Ovary (tissue), 9 donors: ENCODE data around the gene NTRK2. TPM values are rescaled to one million over a fixed set of nuclear protein-coding genes. Genes with fewer than 3 reads are reported as not detected.

Experiments used
- DNase-seq, 5 donors: peaks; one replicate each; pipeline ENCODE4 v3.0.0-alpha.2; 2019 to 2020
- H3K27ac ChIP-seq, 2 donors: fragments of 200-600 bp; one replicate each; pipeline versions ENCODE4 v1.5.1 to v1.8.0; 2019 to 2022
- H3K27me3 ChIP-seq: fragments of 200-600 bp; one replicate; pipeline ENCODE4 v1.8.0; 2022
- H3K36me3 ChIP-seq: fragments of 200-600 bp; sonication (generic); one replicate; pipeline ENCODE4 v1.5.1; 2019
- H3K4me1 ChIP-seq: one replicate; pipeline ENCODE4 v1.8.1; 2013; ENCODE audit warnings: mild to moderate bottlenecking, moderate library complexity; ENCODE audit not compliant: insufficient read depth
- H3K4me3 ChIP-seq: fragments of 200-600 bp; sonication (generic); one replicate; pipeline ENCODE4 v1.5.1; 2017
- H3K9me3 ChIP-seq, 2 donors: fragments of 200-600 bp in 1 of 2; sonication (generic) in 1 of 2; one replicate each; pipeline versions ENCODE4 v1.5.1 to v1.8.1; 2013 to 2019; ENCODE audit warnings: mild to moderate bottlenecking in 1 of 2, moderate library complexity in 1 of 2
- CTCF ChIP-seq, 3 donors: fragments of 450-650 bp in 2 of 3; fragments of 200-600 bp in 1 of 3; IDR thresholded peaks; one replicate each; pipeline versions ENCODE4 v1.5.1 to v1.8.0; 2016 to 2022; ENCODE audit warnings: antibody characterized with exemption in 3 of 3, mild to moderate bottlenecking in 1 of 3
- EP300 ChIP-seq: sonication (generic); formaldehyde crosslinking; IDR thresholded peaks from one replicate; pipeline ENCODE4 v1.6.1; 2017; ENCODE audit warnings: antibody characterized with exemption
- POLR2A ChIP-seq: fragments of 450-650 bp; IDR thresholded peaks from one replicate; pipeline ENCODE4 v1.6.1; 2017; ENCODE audit warnings: antibody characterized with exemption, mild to moderate bottlenecking, moderate library complexity
- WGBS, 3 donors: extraction: QIAGEN DNeasy Blood & Tissue Kit in 1 of 3; methylation state at CpG; one replicate each; pipeline versions ENCODE4 v1.1.5 to v1.1.7; 2013 to 2017; 5-methylcytosine and 5-hydroxymethylcytosine counted together
- intact Hi-C, 4 donors: fragments of 100-400 bp; cut with DNase I; formaldehyde crosslinking; loops; one replicate each; pipeline versions ENCODE4 v1.11.0 to v1.15.1; 2022 to 2023
- polyA plus RNA-seq, 2 donors: library from polyadenylated mRNA; stranded (reverse); fragments of 200-250 nt in 1 of 2; fragments of 350-450 nt in 1 of 2; fragmentation: Illumina TruSeq in 1 of 2; extraction: RNeasy Lipid Tissue Mini Kit (QIAGEN cat#74804) in 1 of 2; gene quantifications; one replicate each; pipeline ENCODE4 v1.2.3, GENCODE V29; 2013 to 2014
- total RNA-seq, 7 donors: library from RNA; depleted of rRNA in 2 of 7; stranded (reverse); fragments of >200 nt in 2 of 7; fragmentation: NEBNext Ultra II Directional in 3 of 7; extraction: Animal tissue kit (Norgen Biotek cat#: 25700) in 3 of 7; gene quantifications; one replicate each; pipeline versions ENCODE4 v1.1.0 to v1.2.4, GENCODE V29; 2016 to 2023
- donor health status: DM: no; HTN: no; CAD: no; lungs with moderate emphysema.
- donor health status: DM: no; HTN: no; CAD: no.
- donor health status: Bipolar disorder and iron deficiency.
- donor health status: DM: yes; HTN: yes; CAD: no.
- donor health status: DM: no; HTN: no; CAD: no.
- donor health status: DM: yes; HTN: yes; CAD: no.

NTRK2 gene
- total and polyA plus RNA-seq, 9 donors: 6.4 to 31.1 (median 10.8) TPM

- H3K27me3 ChIP-seq: no peaks in the 10 kb centered on the region
- no peak overlapping the region for H3K27ac ChIP-seq
- no peaks in the 10 kb centered on the region for H3K4me1 ChIP-seq
- no peaks in the 10 kb centered on the region for H3K9me3 ChIP-seq
- WGBS, 3 donors: 93 to 95% (median 94%) methylated on average over 2 of the region's 2 CpGs
- intact Hi-C loops: loop anchor here in 1 of 4 donors (10.0 kb wide), 1 partner anchor 92 kb away; no protein-coding TSS in a partner anchor
- H3K36me3 ChIP-seq: no peaks in the 10 kb centered on the region
- no peak overlapping the region for H3K4me3 ChIP-seq
- no peak for DNase-seq
- TF ChIP-seq CTCF (IDR thresholded peaks at IDR 0.05) (no peak), POLR2A (no peak), EP300 (no peak)
Observed at GRCh38 chr9:84937180-84937579, 267.7 kb downstream of the NTRK2 start.

- Histone ChIP-seq H3K27me3 (no peaks in the 10 kb centered on the region), H3K36me3 (no peaks in the 10 kb centered on the region), H3K27ac (no peak overlapping the region), H3K4me3 (no peak overlapping the region), H3K4me1 (no peaks in the 10 kb centered on the region), H3K9me3 (no peaks in the 10 kb centered on the region)
- intact Hi-C loops: loop anchor here in 1 of 4 donors (10.0 kb wide), 1 partner anchor 93 kb away; no protein-coding TSS in a partner anchor
- WGBS, 3 donors: 79 to 84% (median 82%) methylated on average over 3 of the region's 3 CpGs
- no peak for DNase-seq
- TF ChIP-seq EP300 (no peak), POLR2A (no peak), CTCF (IDR thresholded peaks at IDR 0.05) (no peak)
Observed at GRCh38 chr9:84937581-84937980, 268.1 kb downstream of the NTRK2 start.

- Histone ChIP-seq H3K27me3 (no peaks in the 10 kb centered on the region), H3K4me3 (no peak overlapping the region), H3K27ac (no peak overlapping the region), H3K9me3 (no peaks in the 10 kb centered on the region), H3K4me1 (no peaks in the 10 kb centered on the region), H3K36me3 (no peaks in the 10 kb centered on the region)
- TF ChIP-seq EP300 (no peak), CTCF (IDR thresholded peaks at IDR 0.05) (no peak), POLR2A (no peak)
- intact Hi-C loops: loop anchor here in 1 of 4 donors (10.0 kb wide), 1 partner anchor 95 kb away; no protein-coding TSS in a partner anchor
- no peak for DNase-seq
- WGBS, 3 donors: 93 to 96% (median 96%) methylated on average over 3 of the region's 3 CpGs
Observed at GRCh38 chr9:84939774-84940173, 270.2 kb downstream of the NTRK2 start.

GRCh38 chr9:84940294-84940693 is 270.8 kb downstream of the NTRK2 start:
- H3K27ac ChIP-seq: no peak overlapping the region
- H3K4me3 ChIP-seq: no peak overlapping the region
- no peaks in the 10 kb centered on the region for H3K27me3 ChIP-seq
- H3K9me3 ChIP-seq: no peaks in the 10 kb centered on the region
- H3K36me3 ChIP-seq: no peaks in the 10 kb centered on the region
- H3K4me1 ChIP-seq: no peaks in the 10 kb centered on the region
- TF ChIP-seq EP300: no peak
- DNase-seq: no peak
- intact Hi-C loops: no loop called here
- 84 to 87% (median 85%) methylated on average over 2 of the region's 2 CpGs for WGBS, 3 donors

GRCh38 chr9:84941792-84942191 is 272.3 kb downstream of the NTRK2 start:
- H3K27me3 ChIP-seq: no peaks in the 10 kb centered on the region
- no peak for DNase-seq
- H3K4me3 ChIP-seq: no peak overlapping the region
- intact Hi-C loops: no loop called here
- no peak for TF ChIP-seq CTCF (IDR thresholded peaks at IDR 0.05)
- no peak for TF ChIP-seq POLR2A
- no peak for TF ChIP-seq EP300
- H3K27ac ChIP-seq: no peak overlapping the region
- no peaks in the 10 kb centered on the region for H3K4me1 ChIP-seq
- no peaks in the 10 kb centered on the region for H3K36me3 ChIP-seq
- H3K9me3 ChIP-seq: no peaks in the 10 kb centered on the region
